Vagina (tissue), 2 donors: Measurements from ENCODE around the gene FAM163B. TPM values are rescaled to one million over a fixed set of nuclear protein-coding genes. Genes with fewer than 3 reads are reported as not detected.
A peak's percentile ranks its signal among the peaks of the same experiment; 100 is the strongest.

Source experiments
- DNase-seq, 2 donors: peaks; one replicate each; pipeline ENCODE4 v3.0.0-alpha.2; 2017; ENCODE audit errors: extremely low spot score in 2 of 2
- H3K27ac ChIP-seq: fragments of 200-600 bp; sonication (generic); one replicate; pipeline ENCODE4 v1.5.1; 2019
- H3K27me3 ChIP-seq: fragments of 200-600 bp; sonication (generic); one replicate; pipeline ENCODE4 v1.5.1; 2019
- H3K36me3 ChIP-seq, 2 donors: fragments of 200-600 bp; sonication (generic); one replicate each; pipeline ENCODE4 v1.5.1; 2017 to 2019
- H3K4me1 ChIP-seq: fragments of 200-600 bp; sonication (generic); one replicate; pipeline ENCODE4 v1.5.1; 2019
- H3K4me3 ChIP-seq, 2 donors: fragments of 200-600 bp; sonication (generic); 1 replicate in 1 of 2; 2 replicates in 1 of 2; pipeline ENCODE4 v1.5.1; 2016 to 2019
- H3K9me3 ChIP-seq: fragments of 200-600 bp; sonication (generic); one replicate; pipeline ENCODE4 v1.5.1; 2019
- CTCF ChIP-seq, 3 experiments: fragments of 450-650 bp in 2 of 3; fragments of 200-600 bp in 1 of 3; sonication (generic) in 1 of 3; IDR thresholded peaks; one replicate each; pipeline ENCODE4 v1.5.1; 2017 to 2019; ENCODE audit warnings: antibody characterized with exemption in 3 of 3, mild to moderate bottlenecking in 2 of 3, moderate library complexity in 2 of 3
- POLR2A ChIP-seq, 2 donors: fragments of 450-650 bp; IDR thresholded peaks; one replicate each; pipeline ENCODE4 v1.6.1; 2017; ENCODE audit warnings: antibody characterized with exemption in 2 of 2, mild to moderate bottlenecking in 2 of 2, moderate library complexity in 2 of 2
- POLR2AphosphoS5 ChIP-seq, 2 donors: sonication (generic); formaldehyde crosslinking; IDR thresholded peaks; one replicate each; pipeline ENCODE4 v1.9.0; 2017; ENCODE audit warnings: antibody characterized with exemption in 2 of 2, mild to moderate bottlenecking in 2 of 2, low read depth in 1 of 2; ENCODE audit not compliant: insufficient read depth in 1 of 2
- intact Hi-C: fragments of 100-400 bp; cut with DNase I; formaldehyde crosslinking; loops from one replicate; pipeline ENCODE4 v1.15.1; 2023
- total RNA-seq: library from RNA; depleted of rRNA; stranded (reverse); fragments of >200 nt; gene quantifications from one replicate; pipeline ENCODE4 v1.2.3, GENCODE V29; 2016

The FAM163B gene
- total RNA-seq, 1 donor from 2014 or later, result not detected

GRCh38 chr9:133536080-133536479 lies 73.1 kb downstream of the FAM163B start:
- no peaks in the 10 kb centered on the region for H3K27me3 ChIP-seq
- DNase-seq, result no peak
- H3K4me1 ChIP-seq, result peaks cover 40% of the 10 kb centered on the region
- H3K9me3 ChIP-seq, result no peaks in the 10 kb centered on the region
- intact Hi-C loops, result loop anchor here (10.0 kb wide), 1 partner anchor 179 kb away; no protein-coding TSS in a partner anchor
- no peak for TF ChIP-seq POLR2A (IDR thresholded peaks at IDR 0.05)
- TF ChIP-seq CTCF (IDR thresholded peaks at IDR 0.05), result no peak
- TF ChIP-seq POLR2AphosphoS5 (IDR thresholded peaks at IDR 0.05; ENCODE audit: insufficient read depth in 1 of 2, low read depth in 1 of 2), result no peak
- H3K27ac ChIP-seq, result no peak overlapping the region
- no peaks in the 10 kb centered on the region for H3K36me3 ChIP-seq
- no peak overlapping the region for H3K4me3 ChIP-seq

GRCh38 chr9:133535306-133535877 lies 73.8 kb downstream of the FAM163B start:
- Histone ChIP-seq H3K9me3 (no peaks in the 10 kb centered on the region), H3K27me3 (no peaks in the 10 kb centered on the region), H3K4me1 (peaks cover 40% of the 10 kb centered on the region), H3K4me3 (peak overlapping the region; percentile 33 to 47), H3K36me3 (no peaks in the 10 kb centered on the region), H3K27ac (no peak overlapping the region)
- no peak for DNase-seq
- intact Hi-C loops, result loop anchor here (10.0 kb wide), 1 partner anchor 179 kb away; no protein-coding TSS in a partner anchor
- TF ChIP-seq CTCF (IDR thresholded peaks at IDR 0.05), result no peak
- no peak for TF ChIP-seq POLR2AphosphoS5 (IDR thresholded peaks at IDR 0.05; ENCODE audit: insufficient read depth in 1 of 2, low read depth in 1 of 2)
- no peak for TF ChIP-seq POLR2A (IDR thresholded peaks at IDR 0.05)

GRCh38 chr9:133534346-133535291 lies 74.6 kb downstream of the FAM163B start, which contains the start of gene ADAMTSL2:
Gene ADAMTSL2 (plus strand): TSS chr9:133534704. CDS start chr9:133536713, 2,009 bp downstream.
- DNase-seq, result no peak
- H3K4me1 ChIP-seq, result peaks cover 37% of the 10 kb centered on the region
- no peaks in the 10 kb centered on the region for H3K9me3 ChIP-seq
- H3K36me3 ChIP-seq, result no peaks in the 10 kb centered on the region
- intact Hi-C loops, result loop anchor here (10.0 kb wide), 1 partner anchor 180 kb away; no protein-coding TSS in a partner anchor
- TF ChIP-seq CTCF (IDR thresholded peaks at IDR 0.05) (no peak), POLR2AphosphoS5 (IDR thresholded peaks at IDR 0.05; ENCODE audit: insufficient read depth in 1 of 2, low read depth in 1 of 2) (no peak)
- no peaks in the 10 kb centered on the region for H3K27me3 ChIP-seq
- H3K4me3 ChIP-seq, result peak within 1 kb of the TSS; percentile 33 to 47
- H3K27ac ChIP-seq, result peak within 1 kb of the TSS; percentile 13

- TF ChIP-seq CTCF (IDR thresholded peaks at IDR 0.05) (no peak), POLR2AphosphoS5 (IDR thresholded peaks at IDR 0.05; ENCODE audit: insufficient read depth in 1 of 2, low read depth in 1 of 2) (no peak), POLR2A (IDR thresholded peaks at IDR 0.05) (no peak)
- no peaks in the 10 kb centered on the region for H3K27me3 ChIP-seq
Observed at GRCh38 chr9:133533857-133534256, 75.3 kb downstream of the FAM163B start.

More at GRCh38 chr9:133533857-133534256, 75.3 kb downstream of the FAM163B start:
- peak overlapping the region; percentile 33 to 47 for H3K4me3 ChIP-seq
- H3K9me3 ChIP-seq, result no peaks in the 10 kb centered on the region
- no peak for DNase-seq
- intact Hi-C loops, result loop anchor here (10.0 kb wide), 1 partner anchor 181 kb away; no protein-coding TSS in a partner anchor
- H3K4me1 ChIP-seq, result peaks cover 29% of the 10 kb centered on the region
- H3K36me3 ChIP-seq, result no peaks in the 10 kb centered on the region
- peak overlapping the region; percentile 13 for H3K27ac ChIP-seq
